SK-N-MC (cell line): ENCODE data around the gene INTS4.
"Not testable (repeated sequence)": the region's sequence is repeated elsewhere in the genome, so short reads cannot be mapped to it uniquely, and the experiment has no call there.

Experiments
- DNase-seq: peaks from one replicate; pipeline ENCODE4 v3.0.0-alpha.2; 2011; ENCODE audit warnings: low read depth, low spot score
- H3K27ac ChIP-seq: fragments of 200-600 bp; sonication (generic); 2 replicates; pipeline ENCODE4 v1.5.1; 2016; ENCODE audit warnings: mixed run types
- H3K36me3 ChIP-seq: fragments of 200-600 bp; sonication (generic); 2 replicates; pipeline ENCODE4 v1.6.1; 2017; ENCODE audit warnings: antibody characterized with exemption, low read length, mixed read lengths; ENCODE audit not compliant: insufficient read depth
- H3K4me3 ChIP-seq: fragments of 200-600 bp; sonication (generic); 2 replicates; pipeline ENCODE4 v1.5.1; 2016
- H3K9ac ChIP-seq: fragments of 200-600 bp; sonication (generic); 2 replicates; pipeline ENCODE4 v1.8.0; 2017; ENCODE audit warnings: mixed run types, mixed read lengths; ENCODE audit not compliant: insufficient read length
- H3K9me3 ChIP-seq: fragments of 200-600 bp; sonication (generic); 2 replicates; pipeline ENCODE4 v1.6.1; 2017; ENCODE audit warnings: low read depth, mild to moderate bottlenecking, antibody characterized with exemption, low read length, moderate library complexity, mixed read lengths
- EZH2 ChIP-seq: fragments of 200-600 bp; sonication (generic); IDR thresholded peaks from one replicate; pipeline ENCODE4 v1.6.1; 2017; ENCODE audit warnings: antibody characterized with exemption
- FOXP2 ChIP-seq: optimal IDR thresholded peaks from 2 replicates; pipeline ENCODE3; 2011; ENCODE audit warnings: mild to moderate bottlenecking, moderate library complexity; ENCODE audit not compliant: insufficient read depth; ENCODE audit errors: extremely low read length, control extremely low read depth
- POLR2AphosphoS5 ChIP-seq: IDR thresholded peaks from 2 replicates; pipeline ENCODE4 v1.6.1; 2012; ENCODE audit warnings: mild to moderate bottlenecking, low read depth, low read length, borderline replicate concordance

The INTS4 gene

DNA sequence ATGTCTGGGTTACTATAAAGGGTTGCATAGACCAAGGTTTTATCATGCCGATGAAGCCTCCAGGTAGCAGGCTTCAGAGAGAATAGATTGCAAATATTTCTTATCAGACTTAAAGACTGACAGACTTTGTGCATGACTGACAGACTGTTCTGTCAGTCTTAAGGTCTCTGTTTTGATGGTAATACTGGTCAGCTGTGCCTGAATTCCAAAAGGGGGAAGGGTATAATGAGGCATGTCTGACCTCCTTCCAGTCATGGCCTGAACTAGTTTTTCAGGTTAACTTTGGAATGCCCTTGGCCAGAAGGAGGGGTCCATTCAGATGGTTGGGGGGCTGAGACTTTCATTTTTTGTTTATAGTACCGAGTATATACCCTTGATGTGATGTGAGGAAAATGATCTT lies 33.3 kb upstream of the INTS4 start:
- no peak overlapping the region for H3K9ac ChIP-seq
- no peak for TF ChIP-seq FOXP2
- no peak for TF ChIP-seq EZH2
- TF ChIP-seq POLR2AphosphoS5: no peak
- no peaks in the 10 kb centered on the region for H3K36me3 ChIP-seq
- H3K27ac ChIP-seq: no peak overlapping the region
- DNase-seq: no peak
- no peaks in the 10 kb centered on the region for H3K9me3 ChIP-seq
- no peak overlapping the region for H3K4me3 ChIP-seq

GRCh38 chr11:78025378-78025777 lies 30.9 kb upstream of the INTS4 start:
- Histone ChIP-seq H3K9me3 (no peaks in the 10 kb centered on the region), H3K9ac (no peak overlapping the region), H3K27ac (no peak overlapping the region), H3K36me3 (no peaks in the 10 kb centered on the region), H3K4me3 (no peak overlapping the region)
- no peak for TF ChIP-seq FOXP2
- no peak for TF ChIP-seq POLR2AphosphoS5
- TF ChIP-seq EZH2: no peak
- no peak for DNase-seq

DNA sequence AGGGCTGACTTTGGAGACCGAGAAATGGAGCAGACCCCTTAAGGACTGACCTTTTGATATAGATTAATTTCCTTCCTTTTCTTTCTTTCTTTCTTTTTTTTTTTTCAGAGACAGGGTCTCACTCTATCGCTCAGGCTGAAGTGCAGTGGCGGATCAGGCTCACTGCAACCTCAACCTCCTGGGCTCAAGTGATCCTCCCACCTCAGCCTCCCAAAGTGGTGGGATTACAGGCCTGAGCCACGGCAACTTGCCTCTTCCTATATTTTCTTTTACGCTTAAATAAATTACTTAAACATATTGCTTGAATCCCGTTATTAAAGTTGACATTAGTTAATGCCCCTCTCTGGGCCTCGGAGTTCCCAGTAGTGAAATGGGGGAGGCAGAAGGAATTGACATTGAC lies 29.0 kb upstream of the INTS4 start:
- H3K9ac ChIP-seq: no peak overlapping the region
- no peak overlapping the region for H3K4me3 ChIP-seq
- DNase-seq: no peak
- no peaks in the 10 kb centered on the region for H3K36me3 ChIP-seq
- TF ChIP-seq FOXP2: no peak
- no peak for TF ChIP-seq EZH2
- no peak for TF ChIP-seq POLR2AphosphoS5
- H3K27ac ChIP-seq: no peak overlapping the region
- no peaks in the 10 kb centered on the region for H3K9me3 ChIP-seq

DNA sequence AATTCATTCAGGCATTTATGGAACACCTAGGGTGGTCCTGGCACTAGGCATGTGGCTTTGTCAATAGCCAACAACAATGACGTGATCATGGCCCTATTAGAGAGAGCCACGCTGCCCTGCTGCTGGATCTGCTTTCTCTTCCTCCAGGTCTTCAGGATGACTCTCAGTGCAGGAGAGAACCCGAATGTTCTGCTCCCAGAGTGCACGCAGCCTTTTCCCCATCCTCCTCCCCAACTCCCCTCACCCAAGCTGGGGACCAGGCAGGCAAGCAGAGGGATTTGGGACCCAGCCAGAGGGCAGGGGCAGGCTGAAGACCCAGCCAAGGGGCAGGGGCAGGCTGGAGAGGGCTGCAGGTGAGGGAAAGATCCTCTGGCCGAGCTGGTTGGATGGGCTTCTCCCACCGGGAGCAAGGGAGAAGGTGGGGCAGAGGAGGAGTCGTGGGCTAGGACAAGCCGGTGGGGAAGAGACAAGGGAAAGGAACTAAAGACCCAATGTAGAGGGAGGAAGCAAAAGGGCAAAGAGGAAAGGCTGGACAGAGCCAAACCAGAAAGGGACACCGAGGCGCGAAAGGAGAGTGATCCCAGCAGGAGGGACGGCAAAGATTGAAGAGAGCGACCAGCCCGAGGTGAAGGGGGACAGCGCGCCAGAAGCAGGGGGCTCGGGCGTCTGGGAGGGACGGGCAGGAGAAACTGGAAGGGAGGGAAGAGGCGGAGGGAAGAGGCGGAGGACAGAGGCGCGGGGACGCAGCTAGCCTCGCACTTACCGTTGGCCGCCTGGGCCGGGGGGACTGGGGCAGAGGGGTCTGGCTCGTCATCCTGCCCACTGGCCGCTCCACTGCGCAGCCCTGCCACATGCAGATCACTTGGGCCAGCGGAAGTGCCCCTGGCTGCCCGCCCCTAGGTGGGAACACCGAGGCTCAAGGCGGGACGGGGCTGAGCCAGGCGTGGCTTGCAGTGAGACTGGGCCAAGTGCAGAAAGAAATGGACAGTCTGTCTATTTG lies 28.2 kb upstream of the INTS4 start, which contains the start of gene KCTD14:
Gene KCTD14, minus strand, starts transcription at position 880 of the 1,000 bp plus-strand sequence. Its CDS starts 27 bp downstream, at position 853.
- Histone ChIP-seq H3K4me3 (no peak within 1 kb of the TSS), H3K9me3 (no peaks in the 10 kb centered on the region), H3K36me3 (no peaks in the 10 kb centered on the region), H3K27ac (no peak within 1 kb of the TSS), H3K9ac (no peak within 1 kb of the TSS)
- TF ChIP-seq POLR2AphosphoS5 (no peak), FOXP2 (no peak), EZH2 (no peak)
- DNase-seq: no peak

- H3K9me3 ChIP-seq: no peaks in the 10 kb centered on the region
- no peak overlapping the region for H3K27ac ChIP-seq
- H3K36me3 ChIP-seq: no peaks in the 10 kb centered on the region
- no peak for DNase-seq
- no peak overlapping the region for H3K9ac ChIP-seq
- H3K4me3 ChIP-seq: no peak overlapping the region
- TF ChIP-seq EZH2 (no peak), POLR2AphosphoS5 (no peak), FOXP2 (no peak)
These were observed 27.1 kb upstream of the INTS4 start for GRCh38 chr11:78021611-78022010.

GRCh38 chr11:78020246-78020645 lies 25.8 kb upstream of the INTS4 start:
- no peaks in the 10 kb centered on the region for H3K36me3 ChIP-seq

GRCh38 chr11:78019808-78020207 lies 25.3 kb upstream of the INTS4 start:
- H3K36me3 ChIP-seq: no peaks in the 10 kb centered on the region
- no peaks in the 10 kb centered on the region for H3K9me3 ChIP-seq
- no peak for TF ChIP-seq POLR2AphosphoS5
- no peak overlapping the region for H3K4me3 ChIP-seq
- no peak for DNase-seq
- no peak overlapping the region for H3K9ac ChIP-seq
- H3K27ac ChIP-seq: no peak overlapping the region

More at GRCh38 chr11:78020246-78020645, 25.8 kb upstream of the INTS4 start:
- TF ChIP-seq FOXP2 (no peak), POLR2AphosphoS5 (no peak), EZH2 (no peak)
- no peak for DNase-seq
- no peak overlapping the region for H3K9ac ChIP-seq
- no peaks in the 10 kb centered on the region for H3K9me3 ChIP-seq
- H3K4me3 ChIP-seq: no peak overlapping the region
- H3K27ac ChIP-seq: no peak overlapping the region

- Histone ChIP-seq H3K27ac (no peak overlapping the region), H3K4me3 (no peak overlapping the region), H3K36me3 (no peaks in the 10 kb centered on the region), H3K9me3 (no peaks in the 10 kb centered on the region), H3K9ac (no peak overlapping the region)
- DNase-seq: no peak
- no peak for TF ChIP-seq FOXP2
- TF ChIP-seq EZH2: no peak
- TF ChIP-seq POLR2AphosphoS5: no peak
These were observed 21.4 kb upstream of the INTS4 start for GRCh38 chr11:78015878-78016277.

DNA sequence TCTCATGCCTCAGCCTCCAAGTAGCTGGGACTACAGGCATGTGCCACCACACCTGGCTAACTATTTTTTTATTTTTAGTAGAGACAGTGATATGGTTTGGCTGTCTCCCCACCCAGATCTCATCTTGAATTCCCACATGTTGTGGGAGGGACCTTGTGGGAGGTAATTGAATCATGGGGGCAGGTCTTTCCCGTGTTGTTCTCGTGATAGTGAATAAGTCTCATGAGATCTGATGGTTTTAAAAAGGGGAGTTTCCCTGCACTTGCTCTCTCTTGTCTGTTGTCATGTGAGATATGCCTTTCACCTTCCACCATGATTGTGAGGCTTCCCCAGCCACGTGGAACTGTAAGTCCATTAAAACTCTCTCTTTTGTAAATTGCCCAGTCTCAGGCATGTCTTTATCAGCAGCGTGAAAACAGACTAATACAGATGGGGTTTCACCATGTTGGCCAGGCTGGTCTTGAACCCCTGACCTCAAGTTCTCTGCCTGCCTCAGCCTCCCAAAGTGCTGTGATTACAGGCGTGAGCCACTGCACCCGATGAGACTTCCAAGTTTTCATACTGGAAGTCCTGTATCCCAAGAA lies 20.6 kb upstream of the INTS4 start:
- H3K27ac ChIP-seq, H3K9ac ChIP-seq, H3K36me3 ChIP-seq, H3K4me3 ChIP-seq, H3K9me3 ChIP-seq, DNase-seq: not testable (repeated sequence)
